AG10803 (cell line): ENCODE results near the gene SLC48A1.

ENCODE experiments used
- DNase-seq: peaks from one replicate; pipeline ENCODE4 v3.0.0; 2010; ENCODE audit warnings: low read depth
- H3K4me3 ChIP-seq: 2 replicates; pipeline ENCODE4 v1.5.1; 2011; ENCODE audit warnings: mild to moderate bottlenecking, low read length, control low read depth
- CTCF ChIP-seq: conservative IDR thresholded peaks from 2 replicates; pipeline ENCODE4 v1.5.1; 2011; ENCODE audit warnings: mild to moderate bottlenecking, low read length, control low read depth, inconsistent platforms

SLC48A1 gene

DNA sequence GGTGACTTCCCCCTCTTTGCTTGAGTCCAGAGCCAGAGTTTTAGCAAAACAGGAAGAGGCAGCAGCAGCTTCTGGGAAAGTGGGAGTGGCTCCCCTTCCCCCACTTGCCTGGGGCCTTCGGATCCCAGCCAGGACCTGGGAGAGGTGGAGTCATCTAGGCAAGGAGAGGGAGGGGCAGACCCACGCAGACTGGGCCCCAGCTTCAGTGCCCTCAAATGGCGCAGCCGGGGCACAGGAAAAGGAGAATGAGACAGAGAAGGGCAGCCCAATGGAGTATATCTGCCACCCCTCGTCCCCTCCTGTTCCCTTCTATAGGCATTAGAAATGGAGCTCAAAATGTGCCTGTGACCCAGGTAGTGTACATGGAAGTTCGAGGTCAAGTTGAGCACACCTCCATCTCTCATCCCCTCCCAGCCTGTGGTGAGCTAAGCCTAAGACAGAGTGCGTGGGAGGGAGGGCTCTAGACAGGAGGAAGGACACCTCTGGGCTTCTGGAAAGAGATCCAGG lies 56.0 kb downstream of the SLC48A1 start:
- H3K4me3 ChIP-seq: peak overlapping the region; percentile 12; the same call in 1 of the 2 replicates
- TF ChIP-seq CTCF: no peak
- DNase-seq: peak; percentile 79

GRCh38 chr12:47829584-47829983 lies 56.5 kb downstream of the SLC48A1 start:
- no peak overlapping the region for H3K4me3 ChIP-seq

More at GRCh38 chr12:47829584-47829983, 56.5 kb downstream of the SLC48A1 start:
- TF ChIP-seq CTCF: no peak
- DNase-seq: no peak
